HuH-7 (cell line): ENCODE results near the gene ANTXR1.

Experiments
- DNase-seq: peaks from one replicate; pipeline ENCODE4 v3.0.0; 2011; ENCODE audit warnings: low spot score

The ANTXR1 gene

DNA sequence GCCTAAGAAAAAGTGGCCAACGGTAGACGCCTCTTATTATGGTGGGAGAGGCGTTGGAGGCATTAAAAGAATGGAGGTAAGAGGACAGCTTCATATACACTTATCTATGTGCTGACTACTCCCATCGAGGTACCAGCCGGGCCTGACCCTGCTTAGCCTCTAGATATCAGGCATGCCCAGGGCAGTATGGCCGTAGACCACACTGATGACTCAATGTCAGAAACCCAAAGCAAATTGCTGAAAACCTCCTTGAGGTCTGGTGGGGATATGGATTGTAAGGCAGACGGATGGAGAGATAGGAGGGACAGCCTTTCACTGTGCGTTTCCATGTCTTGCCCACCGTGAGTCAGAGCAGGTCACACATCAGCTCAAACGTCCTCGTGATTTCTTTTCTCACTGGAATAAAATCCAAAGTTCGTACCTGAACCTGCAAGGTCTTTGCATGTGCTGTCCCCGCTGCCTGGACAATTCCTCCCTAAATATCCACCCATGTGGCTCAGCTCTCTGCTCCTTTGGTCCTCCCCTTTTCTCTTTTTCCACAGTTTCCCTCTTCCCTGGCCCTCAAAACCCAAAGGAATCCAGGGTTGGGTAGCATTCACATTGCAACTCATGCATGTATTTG lies 168.9 kb downstream of the ANTXR1 start:
- no peak for DNase-seq

DNA sequence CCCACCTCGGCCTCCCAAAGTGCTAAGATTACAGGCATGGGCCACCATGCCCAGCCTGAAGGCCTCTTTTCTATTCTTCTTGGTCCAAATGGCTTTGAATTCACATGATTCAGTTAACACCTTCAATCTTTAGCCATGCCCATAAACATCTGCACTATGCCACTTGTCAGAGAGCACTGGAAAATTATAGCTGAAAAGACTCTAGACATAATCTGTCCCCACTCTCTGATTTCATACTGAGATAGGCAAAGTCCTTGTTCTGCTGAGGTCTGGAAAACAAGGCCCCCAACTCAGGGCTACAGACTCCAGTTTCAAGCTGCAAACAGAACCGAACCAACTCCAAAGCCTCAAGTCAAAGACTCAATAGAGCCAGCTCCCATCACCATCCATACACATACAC lies 170.7 kb downstream of the ANTXR1 start:
- no peak for DNase-seq

DNA sequence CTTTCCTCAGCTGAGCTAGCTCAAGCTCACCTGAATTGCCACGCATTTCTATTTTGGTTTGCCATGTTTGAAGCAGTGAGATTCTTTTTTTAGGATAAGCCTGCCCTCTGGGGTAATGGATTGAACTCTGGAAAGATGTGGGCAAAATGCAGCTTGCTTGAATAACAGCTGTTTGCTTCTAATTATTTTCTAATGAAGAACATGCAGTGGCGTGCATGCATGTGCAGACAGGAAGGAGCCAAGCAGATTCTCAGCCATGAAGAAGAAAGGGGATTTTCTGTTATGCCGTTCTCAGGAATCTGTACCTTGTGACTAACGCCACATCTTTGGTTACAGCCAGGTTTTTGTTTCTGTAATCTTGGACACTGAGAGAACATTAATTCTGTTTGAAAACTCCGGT lies 171.2 kb downstream of the ANTXR1 start:
- DNase-seq = no peak

DNA sequence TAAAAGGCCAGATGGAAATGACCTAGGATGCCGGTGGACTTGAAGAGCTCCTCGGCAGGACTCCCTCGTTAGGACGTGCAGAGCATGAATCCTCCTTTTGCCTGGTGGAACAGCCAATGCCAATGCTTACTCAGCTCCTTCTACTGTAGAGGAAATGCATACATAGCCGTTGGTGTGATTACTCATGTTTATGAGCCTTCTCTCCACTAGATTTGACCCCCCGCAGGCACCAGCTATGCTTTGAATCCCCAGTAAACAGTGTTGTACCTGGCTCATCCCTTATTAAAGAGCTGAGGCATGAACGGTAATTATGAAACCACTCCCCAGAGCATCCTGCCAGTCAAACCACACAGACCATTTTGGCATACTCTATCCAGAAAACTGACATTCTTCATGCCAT lies 172.8 kb downstream of the ANTXR1 start:
- DNase-seq = no peak

DNA sequence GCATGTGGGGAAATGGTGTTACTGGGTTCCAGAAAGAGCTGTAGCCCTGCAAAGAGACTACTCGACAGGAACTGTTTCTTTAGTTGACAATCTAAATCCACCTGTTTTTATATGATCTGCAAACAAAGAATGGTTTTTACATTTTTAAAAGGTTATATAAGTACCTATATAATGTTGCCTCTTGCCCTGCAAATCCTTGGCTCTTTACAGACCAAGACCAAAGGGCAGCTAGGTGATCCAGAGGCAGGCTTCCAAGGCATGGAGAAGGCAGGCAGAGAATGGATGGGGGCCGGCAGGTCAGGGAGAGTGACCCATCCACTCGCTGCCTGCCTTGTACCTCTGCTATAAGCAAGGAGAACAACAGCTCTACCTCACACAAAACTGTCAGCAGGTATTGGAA lies 173.6 kb downstream of the ANTXR1 start:
- no peak for DNase-seq

DNA sequence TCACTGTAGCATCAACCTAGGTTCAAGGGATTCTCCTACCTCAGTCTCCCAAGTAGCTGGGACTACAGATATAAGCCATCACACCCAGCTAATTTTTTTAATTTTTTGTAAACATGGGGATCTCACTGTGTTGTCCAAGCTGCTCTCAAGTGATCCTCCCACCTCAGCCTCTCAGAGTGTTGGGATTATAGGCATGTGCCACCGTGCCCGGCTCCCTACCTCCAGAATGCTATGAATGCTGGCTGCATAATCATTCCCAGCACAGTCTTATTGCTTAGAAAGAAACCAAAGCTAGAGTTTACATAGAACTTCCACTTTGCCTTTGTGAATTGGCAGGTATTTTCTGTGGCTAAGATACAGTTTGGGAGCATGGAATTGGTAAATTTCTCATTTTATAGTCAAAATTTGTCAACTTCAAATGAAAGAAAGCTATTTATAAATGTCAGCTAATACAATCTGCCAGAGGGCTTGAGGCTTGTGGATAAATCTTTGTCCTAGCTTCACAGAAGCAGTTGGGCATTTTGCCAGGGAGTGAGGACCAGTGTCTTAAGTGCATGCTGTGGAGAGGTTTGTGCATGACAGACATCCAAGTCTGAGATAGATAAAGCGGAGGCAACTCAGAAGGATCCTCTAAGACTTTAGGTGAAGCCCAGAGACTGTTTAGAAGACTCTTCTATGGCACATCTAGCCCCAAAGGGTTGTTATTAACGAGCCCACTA lies 175.4 kb downstream of the ANTXR1 start:
- DNase-seq = no peak

DNA sequence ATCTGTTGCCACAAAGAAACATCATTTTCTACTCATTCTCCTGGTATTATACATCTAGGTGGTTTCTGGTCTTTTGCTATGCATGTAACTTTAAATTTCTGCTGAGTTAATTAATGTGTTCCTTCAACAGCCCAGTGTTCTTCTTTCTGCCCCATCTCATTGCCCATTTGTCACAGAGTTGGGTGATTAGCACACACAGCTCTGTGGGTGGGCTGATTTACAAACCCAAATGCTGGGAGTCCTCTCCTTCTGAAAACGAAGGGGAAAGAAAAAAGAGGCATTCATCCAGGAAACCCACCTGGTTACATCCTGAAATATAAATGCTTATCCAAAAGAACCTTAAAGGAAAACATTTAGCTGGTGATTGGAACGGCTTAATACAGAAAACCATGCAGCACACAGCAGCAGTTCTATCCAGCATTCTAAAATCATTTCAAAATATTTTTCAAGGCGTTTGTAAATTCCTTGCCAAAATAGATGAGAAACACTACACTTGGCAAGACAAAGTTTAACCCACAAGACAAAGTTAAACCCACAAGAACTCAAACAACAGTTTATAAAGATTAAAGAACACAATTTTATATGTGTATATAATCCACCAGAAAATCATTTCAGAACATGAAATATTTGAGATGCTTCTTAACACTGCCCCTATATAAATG lies 177.9 kb downstream of the ANTXR1 start:
- no peak for DNase-seq

DNA sequence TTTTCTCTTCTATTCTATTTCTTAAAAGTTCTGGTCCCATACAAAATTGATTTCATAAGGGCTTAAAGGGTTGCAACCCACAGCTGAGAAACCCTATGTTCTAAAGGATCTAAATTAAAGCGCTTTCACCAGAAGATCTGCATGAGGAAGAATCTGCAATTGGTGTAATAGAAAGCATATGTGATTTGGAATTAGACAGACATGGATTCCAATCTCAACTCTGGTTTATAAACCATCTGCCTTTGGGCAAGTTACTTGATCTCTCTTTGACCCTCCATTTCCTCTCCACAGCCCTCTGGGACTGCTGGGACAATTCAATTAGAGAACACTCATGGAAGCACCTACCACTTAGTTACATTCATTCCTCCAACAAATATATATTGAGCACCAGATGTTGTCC lies 178.7 kb downstream of the ANTXR1 start:
- DNase-seq = no peak

DNA sequence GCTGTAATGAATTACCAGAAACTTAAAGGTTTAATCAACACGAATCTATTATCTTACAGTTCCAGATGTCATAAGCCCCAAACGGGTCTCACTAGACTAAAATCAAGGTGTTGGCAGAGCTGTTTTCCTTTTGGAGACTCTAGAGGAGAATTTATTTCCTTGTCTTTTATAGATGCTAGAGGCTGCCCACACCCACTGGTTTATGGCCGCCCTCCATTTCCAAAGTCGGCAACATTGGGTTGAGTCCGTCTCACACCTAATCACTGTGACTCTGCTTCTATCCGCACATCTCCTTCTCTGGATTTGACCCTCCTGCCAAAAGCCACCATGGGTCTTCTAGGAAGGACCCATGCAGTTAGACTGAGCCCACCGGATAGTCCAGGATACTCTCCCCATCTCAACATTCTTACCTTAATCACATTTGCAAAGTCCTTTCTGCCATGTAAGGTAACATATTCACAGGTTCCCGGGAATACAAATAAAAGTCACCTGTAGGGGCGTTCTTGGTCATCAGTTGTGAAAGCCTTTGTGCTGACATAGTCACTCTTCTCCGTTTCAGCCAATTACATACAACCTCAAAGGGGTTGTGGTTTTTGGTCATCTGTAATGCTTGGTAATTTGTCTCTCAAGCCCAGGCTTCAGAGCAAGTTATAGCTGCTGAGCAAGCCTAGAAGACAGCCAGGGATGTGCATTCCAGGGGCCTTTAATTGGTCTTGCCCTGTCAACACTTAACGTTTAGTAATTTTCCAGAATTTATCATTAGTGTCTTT lies 179.4 kb downstream of the ANTXR1 start:
- DNase-seq = no peak

DNA sequence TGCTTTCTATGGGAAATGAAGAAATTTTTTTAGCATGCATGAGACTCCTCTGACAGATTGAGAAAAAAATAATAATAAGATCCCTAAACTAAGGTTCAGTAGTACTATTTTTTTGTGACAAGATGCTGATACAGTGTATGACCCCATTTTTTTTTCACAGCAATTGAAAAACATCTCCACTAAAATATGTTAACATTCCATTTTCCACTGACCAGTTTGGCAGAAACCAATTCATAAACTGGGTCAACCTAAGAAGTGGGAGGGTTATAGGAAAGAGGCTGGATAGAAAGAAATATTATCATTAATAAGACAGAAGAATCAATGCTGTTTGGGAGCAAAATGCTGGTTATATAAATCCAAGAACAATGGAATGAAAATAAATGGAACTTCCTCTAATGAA lies 182.7 kb downstream of the ANTXR1 start:
- DNase-seq = no peak

DNA sequence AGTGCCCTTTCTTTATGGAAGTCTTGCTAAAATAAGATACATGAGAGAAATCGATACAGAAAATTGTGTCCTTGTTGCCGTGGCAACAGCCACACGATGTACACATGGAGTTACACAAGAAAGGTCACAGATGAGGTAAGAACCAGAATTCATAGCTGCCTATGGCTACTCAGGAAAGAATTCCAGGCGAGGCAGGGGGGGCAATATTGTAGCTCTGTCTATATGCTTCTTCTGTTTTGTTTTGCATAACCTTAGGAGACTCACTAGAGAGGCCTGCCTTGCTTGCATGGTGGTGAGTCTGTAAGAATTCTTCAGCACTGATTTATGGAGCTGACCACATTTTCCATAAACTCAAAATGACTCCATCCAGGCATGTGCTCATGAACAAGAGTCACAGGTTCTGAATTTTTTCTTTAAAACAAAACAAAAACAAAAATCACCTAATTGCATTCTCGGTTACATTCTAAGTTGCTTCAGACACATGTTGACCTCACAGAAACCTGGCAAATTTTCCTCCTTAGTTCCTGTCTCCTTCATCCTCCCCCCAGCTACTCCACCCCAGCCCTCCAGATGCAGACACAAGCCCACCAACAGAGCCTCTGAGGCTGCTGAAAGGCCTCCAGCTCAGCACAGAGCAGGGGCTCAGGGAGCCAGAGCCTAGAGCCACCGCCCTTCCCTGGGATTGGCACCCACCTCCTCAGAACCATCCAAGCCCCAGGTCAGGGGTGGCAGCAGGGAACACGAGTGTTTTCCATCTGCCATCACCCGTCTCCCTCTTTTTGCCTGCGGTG lies 183.5 kb downstream of the ANTXR1 start:
- DNase-seq = no peak

DNA sequence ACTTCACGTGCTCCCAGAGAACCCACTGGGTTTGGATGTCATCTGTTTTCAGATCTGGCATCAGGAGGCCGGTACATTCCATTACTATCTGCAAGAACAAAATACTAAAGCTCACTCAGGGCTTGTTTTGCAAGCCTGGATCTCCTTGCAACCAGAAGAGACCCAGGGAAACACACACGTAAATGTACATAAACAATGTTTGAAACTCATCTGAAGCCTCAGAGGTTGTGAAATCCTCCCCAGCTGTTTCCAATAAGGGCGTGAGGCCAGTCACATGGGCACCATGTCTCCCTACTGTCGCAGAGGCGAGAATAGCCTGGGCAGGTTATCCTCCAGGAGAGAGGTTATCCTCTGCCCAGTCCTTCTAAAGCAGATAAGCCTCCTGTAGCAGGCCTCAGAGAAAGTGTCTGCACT lies 187.1 kb downstream of the ANTXR1 start:
- DNase-seq = no peak

DNA sequence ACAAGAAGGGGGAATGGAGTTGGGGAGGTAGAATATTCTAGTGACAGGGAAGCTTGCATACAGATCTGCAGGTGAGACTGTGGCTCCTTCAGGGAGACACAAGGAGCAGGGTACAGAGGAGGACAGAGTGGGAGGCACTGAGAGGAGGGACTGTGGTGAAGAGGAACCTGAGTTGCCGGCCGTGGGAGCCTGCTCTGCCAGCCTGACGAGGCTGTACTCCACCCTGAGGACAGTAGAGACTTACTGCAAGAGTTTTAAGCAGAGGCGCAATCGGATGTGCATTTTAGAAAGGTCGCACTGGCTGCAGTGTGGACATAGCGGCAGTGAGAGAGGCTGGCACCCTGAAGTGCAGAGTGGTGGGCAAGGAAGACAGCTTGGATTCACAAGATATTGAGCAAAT lies 188.3 kb downstream of the ANTXR1 start:
- DNase-seq = no peak

DNA sequence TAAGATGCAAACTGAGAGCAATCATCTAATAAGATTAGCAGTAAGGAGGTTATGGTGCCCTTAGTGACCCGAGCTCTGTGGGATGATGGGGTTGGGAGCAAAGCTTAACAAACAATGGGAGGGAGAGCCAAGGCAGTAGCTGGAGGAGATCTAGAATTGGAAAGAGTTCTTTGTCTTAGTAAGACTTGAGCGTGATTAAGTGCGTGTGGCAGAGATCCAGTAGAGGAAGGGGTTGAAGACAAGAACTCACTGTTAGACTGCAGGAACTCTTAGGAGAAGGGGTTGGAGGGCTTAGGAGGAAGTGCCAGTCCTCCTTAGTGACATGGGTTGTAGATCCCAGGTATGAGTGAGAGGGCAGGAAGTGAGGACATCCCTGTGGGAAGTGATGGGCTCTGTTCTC lies 189.3 kb downstream of the ANTXR1 start:
- DNase-seq = no peak

DNA sequence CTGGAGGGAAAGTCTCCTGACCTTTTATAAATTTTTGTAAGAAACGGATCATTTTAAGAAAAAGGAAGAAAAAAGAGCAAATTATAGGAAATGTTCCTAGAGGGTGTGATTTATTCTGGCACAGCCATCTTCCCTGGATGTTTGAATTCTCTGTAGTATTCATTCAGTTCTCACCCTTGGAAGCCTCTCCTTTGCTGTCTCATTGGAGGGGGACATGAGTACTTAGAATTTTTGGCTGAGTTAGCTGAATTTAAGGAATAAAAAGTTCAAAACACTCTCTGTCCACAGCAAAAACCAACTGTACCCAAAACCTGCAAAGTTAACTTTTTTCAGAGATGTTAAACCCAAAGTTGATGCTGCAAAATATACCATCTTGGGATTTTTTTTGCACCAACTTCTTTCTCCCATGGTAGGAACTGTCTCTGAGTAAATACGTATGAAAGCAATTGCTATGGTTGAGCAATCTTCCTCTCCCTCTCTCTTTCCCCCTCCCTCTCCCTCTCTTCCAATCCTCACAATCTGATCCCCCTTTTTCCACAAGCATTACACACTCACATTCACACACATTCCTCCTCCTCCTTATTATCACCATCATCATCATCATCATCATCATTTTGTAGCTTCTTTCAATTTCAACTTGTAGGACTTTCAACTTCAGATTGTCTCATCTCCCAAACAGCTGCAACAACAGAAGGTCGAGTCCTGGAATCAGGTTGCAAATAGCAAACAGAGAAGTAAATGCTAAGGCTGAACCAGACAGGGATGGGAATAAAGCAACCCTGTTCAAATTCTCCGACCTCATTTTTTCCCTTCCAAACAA lies 190.4 kb downstream of the ANTXR1 start:
- DNase-seq = no peak

DNA sequence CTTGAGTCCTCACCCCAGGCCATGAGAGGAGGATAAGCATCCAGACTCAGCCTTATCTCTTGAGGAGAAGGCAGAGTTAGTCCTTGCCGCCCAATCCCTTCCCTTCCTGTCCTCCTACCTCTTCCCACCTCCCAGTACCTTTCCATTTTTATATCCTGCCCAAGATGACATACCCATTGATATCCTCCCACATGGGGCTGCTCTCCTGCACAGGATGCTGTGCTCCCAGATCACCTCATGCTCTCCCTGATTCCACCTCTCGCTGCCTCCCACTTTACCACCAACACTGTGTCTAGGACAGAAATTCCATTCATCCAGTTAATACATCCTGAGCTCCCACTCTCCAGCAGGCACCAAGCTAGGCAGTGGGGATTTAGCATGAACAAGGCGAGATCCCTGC lies 191.7 kb downstream of the ANTXR1 start:
- no peak for DNase-seq

DNA sequence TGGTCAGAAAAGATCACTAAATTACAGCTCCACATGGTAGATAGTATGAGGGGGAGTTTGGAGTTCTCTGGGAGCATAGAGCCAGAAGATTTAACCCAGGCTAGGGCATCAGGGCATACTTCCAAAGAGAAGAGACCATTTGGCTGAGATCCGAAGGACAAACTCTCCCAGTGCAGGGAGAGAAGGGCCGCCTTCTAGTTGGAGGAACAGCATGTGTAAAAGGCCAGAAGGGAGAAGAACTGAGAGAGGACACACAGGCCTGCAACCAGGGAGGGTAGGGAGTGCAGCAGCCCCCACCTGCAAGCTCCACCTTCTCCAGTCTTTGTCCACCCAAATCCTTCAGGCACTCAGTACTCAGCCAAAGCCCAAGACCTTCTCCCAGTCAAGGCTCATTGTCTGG lies 192.1 kb downstream of the ANTXR1 start:
- no peak for DNase-seq

DNA sequence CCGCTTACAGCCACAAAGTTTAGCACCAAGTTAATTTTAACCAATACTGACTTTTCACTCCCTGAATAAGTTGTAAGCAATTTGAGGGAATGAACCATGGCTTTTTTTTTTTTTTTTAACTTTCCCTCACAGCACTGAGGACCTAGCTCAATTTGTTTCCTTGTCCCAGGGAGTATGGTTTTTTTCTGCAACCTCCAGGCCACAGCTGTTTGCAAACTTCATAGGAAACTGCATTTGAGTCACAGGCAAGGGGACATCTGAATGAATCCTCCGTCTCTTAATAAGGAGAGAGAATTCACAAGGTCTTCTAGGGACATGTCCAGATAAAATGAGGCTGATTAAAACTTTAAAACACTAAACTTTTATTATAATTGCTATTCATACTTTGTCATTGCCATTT lies 192.5 kb downstream of the ANTXR1 start:
- DNase-seq = no peak

DNA sequence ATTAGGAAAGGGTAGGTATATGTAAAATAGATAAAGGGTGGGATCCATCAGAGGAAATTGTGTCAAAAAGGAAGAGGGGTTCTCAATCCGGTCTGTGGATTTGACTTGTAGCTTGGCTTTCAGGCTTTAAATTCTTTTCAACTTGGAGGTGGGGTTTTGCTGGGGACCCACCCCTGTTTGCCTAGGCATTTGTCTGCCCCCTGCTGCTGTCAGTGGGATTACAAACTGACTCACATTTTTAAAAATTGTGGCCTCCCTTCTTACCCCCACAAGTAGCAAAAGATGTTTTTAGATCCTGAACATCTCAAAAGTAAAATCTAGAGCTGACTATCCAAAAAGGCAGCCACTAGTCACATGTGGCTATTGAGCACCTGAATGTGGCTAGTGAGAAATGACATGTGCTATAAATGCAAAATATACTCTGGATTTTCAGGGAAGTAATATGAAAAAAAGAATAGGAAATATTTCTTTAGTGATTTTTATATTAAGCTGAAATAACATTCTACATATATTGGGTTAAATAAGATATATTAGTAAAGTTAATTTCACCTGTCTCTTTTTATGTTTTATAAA lies 195.1 kb downstream of the ANTXR1 start:
- no peak for DNase-seq

DNA sequence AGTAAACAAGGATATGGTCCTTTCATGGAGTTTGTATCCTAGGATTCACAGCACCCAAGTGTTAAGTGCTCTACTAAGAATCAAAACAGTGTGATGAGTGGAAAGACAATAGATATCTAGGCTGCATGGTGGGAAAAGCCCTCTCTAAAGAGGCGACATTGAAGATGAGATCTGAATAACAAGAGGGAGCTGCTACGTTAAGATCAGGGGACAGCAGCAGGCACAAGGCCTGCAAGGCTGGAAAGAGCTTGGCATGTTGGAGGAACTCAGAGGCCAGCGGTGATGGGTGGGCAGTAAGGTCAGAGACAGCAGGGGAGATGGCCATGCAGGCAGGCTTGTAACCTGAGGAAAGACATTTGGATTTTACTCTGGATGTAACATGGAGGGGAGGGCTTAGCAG lies 196.5 kb downstream of the ANTXR1 start:
- no peak for DNase-seq

DNA sequence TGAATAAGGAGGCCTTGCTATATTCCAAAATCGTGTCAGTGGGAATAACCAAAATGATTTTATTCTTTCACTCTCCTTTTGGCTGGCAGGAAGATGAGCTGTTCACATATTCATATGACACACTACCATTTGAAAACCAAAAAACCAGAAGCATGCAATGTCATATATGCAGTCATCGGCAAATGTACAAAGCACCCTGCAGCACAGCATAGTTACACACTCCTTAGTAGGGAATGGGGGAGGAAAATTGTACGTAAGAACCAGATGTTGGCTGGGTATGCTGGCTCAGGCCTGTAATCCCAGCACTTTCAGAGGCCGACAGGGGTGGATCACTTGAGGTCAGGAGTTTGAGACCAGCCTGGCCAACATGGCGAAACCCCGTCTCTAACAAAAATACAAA lies 197.4 kb downstream of the ANTXR1 start:
- no peak for DNase-seq
